HepG2 (cell line): ENCODE data around the gene LAMP1. TPM values are rescaled to one million over a fixed set of nuclear protein-coding genes. Genes with fewer than 3 reads are reported as not detected.
A peak's percentile ranks its signal among the peaks of the same experiment; 100 is the strongest.

ENCODE experiments used
- CBX5 ChIP-seq: sonication (generic); formaldehyde crosslinking; IDR thresholded peaks from 2 replicates; pipeline ENCODE4 v1.4.0; 2020; ENCODE audit warnings: missing genetic modification reagents, borderline replicate concordance
- EEA1 ChIP-seq: sonication (generic); formaldehyde crosslinking; IDR thresholded peaks from 2 replicates; pipeline ENCODE4 v1.5.1; 2020; ENCODE audit warnings: mild to moderate bottlenecking, missing genetic modification reagents, borderline replicate concordance
- POGK ChIP-seq: sonication (generic); formaldehyde crosslinking; conservative IDR thresholded peaks from 2 replicates; pipeline ENCODE4 v1.8.0; 2022; ENCODE audit warnings: mild to moderate bottlenecking, moderate library complexity, missing genetic modification reagents
- PRDM4 ChIP-seq: sonication (generic); formaldehyde crosslinking; IDR thresholded peaks from 2 replicates; pipeline ENCODE4 v1.9.0; 2021; ENCODE audit warnings: missing genetic modification reagents, borderline replicate concordance
- RERE ChIP-seq: IDR thresholded peaks from 2 replicates; pipeline ENCODE4 v1.6.1; 2016; ENCODE audit warnings: low read depth, missing genetic modification reagents, missing compliant biosample characterization
- ZMYM3 ChIP-seq: sonication (generic); formaldehyde crosslinking; IDR thresholded peaks from 2 replicates; pipeline ENCODE4 v1.5.1; 2020; ENCODE audit warnings: mild to moderate bottlenecking, missing genetic modification reagents
- ZNF3 ChIP-seq: IDR thresholded peaks from 2 replicates; pipeline ENCODE4 v1.7.0; 2017; ENCODE audit warnings: inconsistent platforms
- ZNF569 ChIP-seq: sonication (generic); formaldehyde crosslinking; IDR thresholded peaks from 2 replicates; pipeline ENCODE4 v1.5.0; 2020; ENCODE audit warnings: mild to moderate bottlenecking, missing genetic modification reagents, moderate library complexity, borderline replicate concordance
- ZNF577 ChIP-seq: sonication (generic); formaldehyde crosslinking; IDR thresholded peaks from 2 replicates; pipeline ENCODE4 v1.4.0; 2020; ENCODE audit warnings: mild to moderate bottlenecking, low read depth, missing genetic modification reagents, borderline replicate concordance
- ZNF709 ChIP-seq: sonication (generic); formaldehyde crosslinking; IDR thresholded peaks from 2 replicates; pipeline ENCODE4 v1.5.0; 2020; ENCODE audit warnings: mild to moderate bottlenecking, missing genetic modification reagents
- polyA plus RNA-seq, 8 experiments: library from polyadenylated mRNA; depleted of rRNA in 3 of 8; stranded (reverse) in 7 of 8; unstranded in 1 of 8; fragments of >200 nt; fragmentation: Illumina TruSeq in 4 of 8; extraction: Trizol in 4 of 8; gene quantifications; 2 replicates each; pipeline versions ENCODE4 v1.2.1 to v1.2.3, GENCODE V29; 2011 to 2016; ENCODE audit warnings: low read depth in 4 of 8, missing spikeins in 1 of 8, mixed read lengths in 1 of 8; ENCODE audit not compliant: insufficient read depth in 1 of 8
- total RNA-seq, 5 experiments: library from RNA; depleted of rRNA; stranded (reverse); fragments of >200 nt; fragmentation: Illumina TruSeq; extraction: Trizol; gene quantifications; 2 replicates each; pipeline ENCODE4 v1.2.3, GENCODE V29; 2016; ENCODE audit warnings: low read depth in 1 of 5
- TF ChIP-seq, protein P1 (sequence below): sonication (generic); formaldehyde crosslinking; IDR thresholded peaks from 2 replicates; pipeline ENCODE4 v1.5.1; 2020; ENCODE audit warnings: mild to moderate bottlenecking, missing genetic modification reagents, moderate library complexity
- TF ChIP-seq, protein P2 (sequence below): sonication (generic); formaldehyde crosslinking; conservative IDR thresholded peaks from 2 replicates; pipeline ENCODE4 v1.8.0; 2022; ENCODE audit warnings: low read depth, missing genetic modification reagents

Gene LAMP1
- total and polyA plus RNA-seq, 2 of the 13 experiments (the other 11 are each of a cell fraction or from before 2014, with no cell fraction given) = 103 to 112 TPM

DNA sequence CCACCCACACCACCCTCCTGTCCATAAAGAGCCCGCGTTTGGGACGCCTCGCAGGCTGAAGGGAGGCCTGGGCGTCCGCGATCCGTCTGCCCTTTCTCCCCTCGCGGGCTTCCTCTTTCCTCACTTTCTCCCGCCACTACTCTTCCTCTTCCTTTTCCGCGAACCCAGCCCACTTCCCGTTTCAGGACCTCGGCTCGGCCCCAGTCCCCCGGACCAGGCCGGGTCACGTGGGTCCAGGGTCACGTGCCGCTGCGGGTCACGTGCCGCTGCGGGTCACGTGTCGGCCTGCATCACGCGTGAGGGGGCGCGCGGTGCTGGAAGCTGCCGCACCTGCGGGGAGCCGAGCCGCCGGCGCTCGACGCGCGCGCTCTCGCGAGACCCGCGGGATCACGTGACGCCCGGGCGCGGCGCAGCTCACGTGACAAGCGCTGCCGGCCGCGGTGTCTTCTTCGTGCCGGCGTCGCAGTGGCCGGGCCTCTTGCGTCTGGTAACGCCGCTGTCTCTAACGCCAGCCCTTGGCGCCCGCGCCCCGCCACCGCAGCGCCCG lies at the start of gene LAMP1 (continued):
- TF ChIP-seq RERE (CRISPR knock-in tag) (peak; percentile 82; the same call in 1 of the 2 replicates), ZNF709 (CRISPR knock-in tag) (peak; percentile 93), ZMYM3 (CRISPR knock-in tag) (peak; percentile 60; the same call in 1 of the 2 replicates), EEA1 (peak; percentile 98), POGK (CRISPR knock-in tag) (peak; percentile 100), ZNF569 (CRISPR knock-in tag) (0 out of 2 replicates have a peak, but pooled peaks have one; percentile 67), ZNF3 (CRISPR knock-in tag) (no peak), CBX5 (CRISPR knock-in tag) (peak; percentile 91; the same call in 1 of the 2 replicates), PRDM4 (CRISPR knock-in tag) (no peak), ZNF577 (CRISPR knock-in tag) (no peak)
- TF ChIP-seq, protein P1, sequence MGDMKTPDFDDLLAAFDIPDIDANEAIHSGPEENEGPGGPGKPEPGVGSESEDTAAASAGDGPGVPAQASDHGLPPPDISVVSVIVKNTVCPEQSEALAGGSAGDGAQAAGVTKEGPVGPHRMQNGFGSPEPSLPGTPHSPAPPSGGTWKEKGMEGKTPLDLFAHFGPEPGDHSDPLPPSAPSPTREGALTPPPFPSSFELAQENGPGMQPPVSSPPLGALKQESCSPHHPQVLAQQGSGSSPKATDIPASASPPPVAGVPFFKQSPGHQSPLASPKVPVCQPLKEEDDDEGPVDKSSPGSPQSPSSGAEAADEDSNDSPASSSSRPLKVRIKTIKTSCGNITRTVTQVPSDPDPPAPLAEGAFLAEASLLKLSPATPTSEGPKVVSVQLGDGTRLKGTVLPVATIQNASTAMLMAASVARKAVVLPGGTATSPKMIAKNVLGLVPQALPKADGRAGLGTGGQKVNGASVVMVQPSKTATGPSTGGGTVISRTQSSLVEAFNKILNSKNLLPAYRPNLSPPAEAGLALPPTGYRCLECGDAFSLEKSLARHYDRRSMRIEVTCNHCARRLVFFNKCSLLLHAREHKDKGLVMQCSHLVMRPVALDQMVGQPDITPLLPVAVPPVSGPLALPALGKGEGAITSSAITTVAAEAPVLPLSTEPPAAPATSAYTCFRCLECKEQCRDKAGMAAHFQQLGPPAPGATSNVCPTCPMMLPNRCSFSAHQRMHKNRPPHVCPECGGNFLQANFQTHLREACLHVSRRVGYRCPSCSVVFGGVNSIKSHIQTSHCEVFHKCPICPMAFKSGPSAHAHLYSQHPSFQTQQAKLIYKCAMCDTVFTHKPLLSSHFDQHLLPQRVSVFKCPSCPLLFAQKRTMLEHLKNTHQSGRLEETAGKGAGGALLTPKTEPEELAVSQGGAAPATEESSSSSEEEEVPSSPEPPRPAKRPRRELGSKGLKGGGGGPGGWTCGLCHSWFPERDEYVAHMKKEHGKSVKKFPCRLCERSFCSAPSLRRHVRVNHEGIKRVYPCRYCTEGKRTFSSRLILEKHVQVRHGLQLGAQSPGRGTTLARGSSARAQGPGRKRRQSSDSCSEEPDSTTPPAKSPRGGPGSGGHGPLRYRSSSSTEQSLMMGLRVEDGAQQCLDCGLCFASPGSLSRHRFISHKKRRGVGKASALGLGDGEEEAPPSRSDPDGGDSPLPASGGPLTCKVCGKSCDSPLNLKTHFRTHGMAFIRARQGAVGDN (CRISPR knock-in tag) = peak; percentile 97
- TF ChIP-seq, protein P2, sequence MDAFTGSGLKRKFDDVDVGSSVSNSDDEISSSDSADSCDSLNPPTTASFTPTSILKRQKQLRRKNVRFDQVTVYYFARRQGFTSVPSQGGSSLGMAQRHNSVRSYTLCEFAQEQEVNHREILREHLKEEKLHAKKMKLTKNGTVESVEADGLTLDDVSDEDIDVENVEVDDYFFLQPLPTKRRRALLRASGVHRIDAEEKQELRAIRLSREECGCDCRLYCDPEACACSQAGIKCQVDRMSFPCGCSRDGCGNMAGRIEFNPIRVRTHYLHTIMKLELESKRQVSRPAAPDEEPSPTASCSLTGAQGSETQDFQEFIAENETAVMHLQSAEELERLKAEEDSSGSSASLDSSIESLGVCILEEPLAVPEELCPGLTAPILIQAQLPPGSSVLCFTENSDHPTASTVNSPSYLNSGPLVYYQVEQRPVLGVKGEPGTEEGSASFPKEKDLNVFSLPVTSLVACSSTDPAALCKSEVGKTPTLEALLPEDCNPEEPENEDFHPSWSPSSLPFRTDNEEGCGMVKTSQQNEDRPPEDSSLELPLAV (CRISPR knock-in tag) = no peak; the same call in 1 of the 2 replicates
